CD4-positive, alpha-beta T cell treated with Interferon gamma for 1 hour (primary cell): ENCODE results near the gene URB2.
"Not testable (repeated sequence)": the region's sequence is repeated elsewhere in the genome, so short reads cannot be mapped to it uniquely, and the experiment has no call there.

Experiments
- DNase-seq: peaks from one replicate; pipeline ENCODE4 v3.0.0-alpha.2; 2020

The URB2 gene

GRCh38 chr1:229625915-229626831 is at the start of gene URB2, which contains the start of gene TAF5L:
Gene URB2 (plus strand): TSS chr1:229626247. CDS start chr1:229627634, 1,387 bp downstream.
Gene TAF5L (minus strand): TSS chr1:229626122. CDS start chr1:229614482, 11,640 bp downstream.
- DNase-seq, result peak; percentile 83

- DNase-seq, result no peak
These were observed 47.6 kb upstream of the URB2 start for GRCh38 chr1:229578168-229579058.

DNA sequence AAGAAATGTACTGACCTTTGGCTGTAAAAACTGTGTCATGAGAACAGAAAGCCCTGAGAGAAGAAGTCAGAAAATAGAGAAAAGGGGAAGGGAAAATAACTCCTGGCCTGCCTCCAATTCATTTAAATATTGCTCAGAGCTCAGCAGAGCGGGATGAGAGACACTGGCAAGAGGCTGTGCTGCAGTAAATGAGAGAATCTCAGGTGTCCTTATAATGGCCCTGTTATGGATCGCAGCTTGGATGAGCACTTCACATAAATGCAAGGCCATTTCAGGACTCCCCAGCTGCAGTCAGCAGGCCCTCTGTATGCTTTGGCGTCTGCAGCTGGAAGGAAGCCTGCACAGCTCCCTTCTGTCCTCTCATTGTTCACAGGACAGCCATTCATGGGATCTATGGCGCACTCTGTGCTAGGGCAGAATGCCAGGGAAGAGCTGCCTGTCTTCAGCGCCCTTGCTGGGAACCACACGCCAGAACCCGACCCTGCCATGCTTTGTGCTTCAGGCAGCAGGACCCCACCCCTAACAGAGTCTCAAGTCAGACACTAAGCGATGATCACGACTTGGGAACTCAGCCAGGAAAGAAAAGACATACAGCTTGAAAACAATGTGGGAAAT is 46.9 kb upstream of the URB2 start:
- no peak for DNase-seq

DNA sequence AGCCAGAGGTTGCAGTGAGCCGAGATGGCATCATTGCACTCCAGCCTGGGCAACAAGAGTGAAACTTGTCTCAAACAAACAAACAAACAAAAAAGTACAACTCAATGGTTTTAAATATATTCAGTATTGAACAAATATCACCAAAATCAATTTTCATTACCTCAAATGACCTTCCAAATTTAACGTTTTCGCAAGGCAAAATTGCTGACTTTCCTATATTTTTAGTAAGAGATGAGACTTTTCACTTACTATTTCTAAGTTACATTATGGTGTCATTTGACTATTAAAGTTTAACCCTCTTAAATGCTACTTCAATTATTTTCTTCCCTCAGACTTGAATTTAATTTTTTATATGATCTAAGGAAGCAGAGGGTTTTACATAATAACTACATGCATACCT is 44.6 kb upstream of the URB2 start:
- DNase-seq, result no peak

DNA sequence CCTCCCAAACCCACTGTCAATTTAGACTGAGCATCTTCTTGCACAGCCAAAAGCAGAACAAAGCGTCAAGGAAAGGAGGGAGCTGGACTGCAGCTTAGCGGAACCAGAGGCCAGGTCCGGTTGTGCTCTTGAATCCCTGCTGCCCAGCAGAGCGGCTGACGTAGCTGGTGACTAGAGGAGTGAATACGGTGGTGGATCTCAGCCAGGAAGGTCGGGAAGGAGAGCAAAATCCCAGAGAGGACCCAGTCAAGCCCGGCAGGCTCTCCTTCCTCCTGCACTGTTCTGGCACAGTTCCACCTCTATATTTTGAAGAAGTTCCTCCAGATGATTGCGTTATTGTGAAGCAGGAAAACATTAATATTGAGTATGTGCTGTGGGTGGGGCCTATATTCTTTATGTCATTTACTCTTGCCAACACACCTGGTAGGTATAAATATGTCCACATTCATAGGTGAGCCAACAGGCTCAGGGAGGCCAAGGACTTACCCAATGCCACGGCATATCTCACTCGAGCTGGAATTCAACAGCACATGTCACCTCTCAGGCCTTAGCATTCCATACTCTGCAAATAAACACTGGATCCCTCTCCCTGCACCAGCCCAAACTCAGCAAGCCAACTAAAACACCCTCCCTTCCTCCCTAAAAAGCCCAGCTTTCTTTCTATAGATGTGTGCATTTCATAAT is 43.9 kb upstream of the URB2 start:
- DNase-seq, result no peak

DNA sequence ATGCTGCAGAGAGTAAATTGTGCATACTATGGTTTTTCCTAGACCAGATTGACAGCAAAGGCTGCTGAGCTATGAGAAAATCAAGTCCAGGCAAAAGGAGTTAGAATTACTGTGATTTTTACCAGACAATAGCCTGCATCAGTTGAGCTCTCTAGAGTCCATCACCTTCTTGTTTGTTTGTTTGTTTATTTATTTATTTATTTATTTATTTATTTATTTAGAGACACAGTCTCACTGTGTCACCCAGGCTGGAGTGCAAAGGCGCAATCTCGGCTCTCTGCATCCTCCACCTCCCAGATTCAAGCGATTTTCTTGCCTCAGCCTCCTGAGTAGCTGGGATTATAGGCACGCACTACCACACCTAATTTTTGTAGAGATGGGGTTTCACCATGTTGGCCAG is 43.3 kb upstream of the URB2 start:
- DNase-seq, result no peak

- DNase-seq, result no peak
These were observed 40.7 kb upstream of the URB2 start for GRCh38 chr1:229585338-229585737.

DNA sequence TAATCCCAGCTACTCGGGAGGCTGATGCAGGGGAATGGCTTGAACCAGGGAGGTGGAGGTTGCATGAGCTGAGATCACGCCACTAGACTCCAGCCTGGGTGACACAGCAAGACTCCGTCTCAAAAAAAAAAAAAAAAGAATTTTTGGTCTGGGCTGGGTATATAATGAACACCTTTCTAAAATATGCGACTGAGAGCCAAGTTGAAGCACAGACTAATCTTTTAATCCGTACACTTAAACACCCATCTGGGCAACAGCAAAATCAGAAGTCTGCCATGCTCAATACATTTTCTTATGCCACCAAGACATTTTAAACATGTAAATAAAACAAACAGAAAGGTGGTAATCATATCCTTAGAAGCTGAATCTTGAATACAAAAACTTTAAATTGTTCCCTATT is 35.9 kb upstream of the URB2 start:
- DNase-seq, result no peak

- DNase-seq, result no peak
These were observed 32.2 kb upstream of the URB2 start for GRCh38 chr1:229593800-229594199.

DNA sequence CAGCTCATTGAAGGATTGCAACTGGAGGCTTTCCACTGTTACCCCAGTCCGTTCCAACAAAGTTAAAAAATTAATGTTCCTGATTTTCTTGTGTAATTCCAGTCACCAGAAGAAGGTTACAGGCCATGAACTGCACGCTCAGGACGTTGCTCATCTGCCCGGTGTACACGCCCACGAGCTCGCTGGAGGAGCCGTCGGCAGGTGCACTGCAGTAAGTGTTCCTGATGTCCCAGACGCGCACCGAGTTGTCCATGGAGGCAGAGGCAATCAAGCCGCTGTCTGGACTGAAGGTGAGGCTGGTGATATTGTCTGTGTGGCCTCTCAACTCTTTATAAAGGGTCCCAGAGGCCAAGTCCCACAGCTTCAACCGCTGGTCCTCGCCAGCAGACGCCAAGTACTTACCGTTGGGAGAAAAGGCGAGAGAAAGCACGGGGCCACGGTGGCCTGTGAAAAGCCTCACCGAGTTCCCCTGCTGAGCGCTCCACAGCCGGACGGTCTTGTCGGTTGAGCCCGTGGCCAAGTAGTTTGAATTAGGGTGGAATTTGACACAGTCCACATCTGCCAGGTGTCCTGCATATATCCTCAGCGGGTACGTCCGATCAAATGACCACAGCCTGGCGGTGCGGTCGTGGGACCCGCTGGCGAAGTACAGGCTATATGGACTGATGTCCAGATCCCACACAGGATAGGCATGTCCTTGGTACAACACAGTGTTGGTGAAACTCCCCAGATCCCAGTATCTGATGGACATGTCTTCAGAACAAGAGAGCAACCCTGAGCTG is 31.6 kb upstream of the URB2 start:
- no peak for DNase-seq

- DNase-seq, result not testable (repeated sequence)
These were observed 30.2 kb upstream of the URB2 start for GRCh38 chr1:229595876-229596275.

DNA sequence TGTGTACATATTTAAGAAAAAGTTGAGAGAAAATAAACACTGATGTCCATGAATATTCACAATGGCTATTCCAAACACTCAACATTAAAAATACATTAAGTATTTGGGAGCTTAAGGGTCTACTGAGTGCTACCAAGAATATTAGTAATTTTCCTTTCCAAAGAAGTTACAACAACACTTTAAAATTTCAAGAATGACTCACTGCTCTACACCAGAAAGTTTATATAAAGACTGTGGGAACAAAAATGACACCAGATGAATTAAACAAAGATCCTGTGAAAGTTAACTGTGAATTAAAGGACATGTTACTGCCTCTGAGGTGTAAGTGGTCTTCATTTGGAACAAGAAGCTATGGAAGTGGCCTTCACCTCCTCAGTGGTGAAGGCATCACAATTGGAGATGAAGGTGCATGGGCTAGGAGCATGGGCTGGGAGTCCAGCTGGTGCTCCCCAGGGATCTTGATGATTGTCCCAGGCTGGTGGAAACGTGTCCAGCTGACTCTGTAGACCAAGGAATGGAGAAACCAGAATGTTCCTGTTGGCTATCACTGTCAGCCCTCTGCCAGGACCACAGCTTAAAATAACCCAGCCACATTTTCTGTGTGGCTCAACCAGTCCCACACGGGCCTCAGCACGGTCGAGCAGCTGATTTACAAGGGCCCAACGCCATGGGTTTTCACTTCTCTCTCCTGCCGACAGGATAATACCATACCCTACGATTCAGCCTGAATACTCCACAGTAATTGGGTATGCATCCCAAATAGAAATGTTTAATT is 28.9 kb upstream of the URB2 start:
- no peak for DNase-seq

DNA sequence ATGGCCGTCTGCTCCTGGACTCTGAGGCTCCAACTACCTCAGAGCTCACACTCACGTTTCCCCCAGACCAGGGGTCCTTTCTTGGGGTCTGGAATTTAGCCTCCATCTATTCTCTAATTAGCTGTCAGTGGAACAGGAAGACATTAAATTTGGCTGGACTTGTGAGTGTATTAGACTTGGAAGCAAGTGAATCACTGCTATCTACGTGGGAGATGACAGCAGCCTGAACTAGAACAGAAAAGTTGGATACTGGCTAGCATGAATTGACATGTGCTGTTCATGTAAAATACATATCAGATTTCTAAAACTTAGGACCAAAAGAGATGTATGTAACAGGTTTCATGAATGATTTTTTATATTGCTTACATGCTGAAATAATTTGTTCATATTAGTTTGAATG is 28.2 kb upstream of the URB2 start:
- DNase-seq, result no peak

GRCh38 chr1:229599218-229599954 is 26.7 kb upstream of the URB2 start:
- DNase-seq, result no peak

- no peak for DNase-seq
These were observed 25.8 kb upstream of the URB2 start for GRCh38 chr1:229600229-229600628.

DNA sequence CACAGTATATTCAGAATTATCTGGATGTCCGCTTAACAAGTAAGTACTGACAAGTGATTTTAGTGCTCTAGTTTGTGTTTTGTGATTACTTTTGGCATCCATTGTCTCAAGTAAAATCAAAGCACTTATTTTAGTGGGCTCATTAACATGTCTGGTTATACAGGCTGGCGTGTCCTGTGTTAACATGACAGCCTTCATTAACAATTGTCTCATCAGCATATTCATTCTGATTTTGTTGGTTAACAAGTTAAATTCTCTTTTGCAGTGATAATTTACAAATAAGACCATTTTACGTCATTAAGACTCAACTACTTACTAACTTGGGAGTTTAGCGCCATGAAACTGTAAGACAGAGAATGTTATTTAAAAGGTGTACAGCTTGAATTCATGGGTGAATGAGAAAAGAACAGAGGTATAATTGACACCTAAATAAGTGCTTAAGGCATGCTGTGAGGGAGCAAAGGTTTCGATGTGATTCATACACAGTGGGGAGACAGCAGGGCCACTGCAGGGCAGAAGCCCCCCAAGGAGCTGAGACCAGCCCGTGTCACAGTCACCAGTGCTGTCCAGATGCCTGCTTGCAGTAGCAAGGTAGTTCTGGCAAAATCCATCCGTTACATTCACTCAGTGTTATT is 22.6 kb upstream of the URB2 start:
- DNase-seq, result no peak

GRCh38 chr1:229607370-229607769 is 18.7 kb upstream of the URB2 start:
- no peak for DNase-seq

DNA sequence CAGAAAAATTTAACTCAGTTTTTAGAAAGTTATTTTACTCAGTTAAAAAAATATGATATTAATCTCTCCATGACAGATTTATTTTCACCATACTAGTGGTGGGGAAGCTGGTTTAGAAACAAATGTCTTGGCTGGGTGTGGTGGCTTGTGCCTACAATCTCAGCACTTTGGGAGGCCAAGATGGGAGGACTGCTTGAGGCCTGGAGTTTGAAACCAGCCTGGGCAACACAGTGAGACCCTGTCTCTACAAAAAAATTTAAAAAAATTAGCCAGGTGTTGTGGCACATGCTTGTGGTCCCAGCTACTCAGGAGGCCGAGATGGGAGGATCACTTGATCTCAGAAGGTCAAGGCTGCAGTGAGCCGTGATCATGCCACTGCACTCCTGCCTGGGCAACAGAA is 17.5 kb upstream of the URB2 start:
- no peak for DNase-seq

DNA sequence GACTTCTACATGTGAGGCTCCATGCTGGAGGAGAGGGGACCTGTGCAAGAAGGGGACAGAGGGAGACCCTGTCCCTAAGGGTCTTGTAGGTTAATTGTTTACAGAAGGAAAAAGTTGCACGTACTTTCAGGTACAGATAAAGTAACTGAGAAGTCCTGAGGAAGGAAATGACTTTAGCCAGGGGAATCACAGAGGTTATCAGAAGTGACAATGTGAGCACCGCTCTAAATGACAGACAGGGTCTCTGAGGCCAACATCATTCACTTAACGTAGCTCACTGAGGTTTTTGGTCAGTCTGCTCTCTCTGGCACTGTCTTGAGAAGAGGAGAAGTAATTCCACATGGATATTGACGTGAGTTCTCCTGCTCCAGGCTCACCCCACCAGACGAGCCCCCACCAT is 12.1 kb upstream of the URB2 start:
- no peak for DNase-seq

GRCh38 chr1:229614701-229615100 is 11.3 kb upstream of the URB2 start:
- DNase-seq, result no peak
